ENCODE data around the gene CLIC6. TPM values are rescaled to one million over a fixed set of nuclear protein-coding genes. Genes with fewer than 3 reads are reported as not detected.

The CLIC6 gene
- total RNA-seq, 1 donor: under 0.01 TPM

DNA sequence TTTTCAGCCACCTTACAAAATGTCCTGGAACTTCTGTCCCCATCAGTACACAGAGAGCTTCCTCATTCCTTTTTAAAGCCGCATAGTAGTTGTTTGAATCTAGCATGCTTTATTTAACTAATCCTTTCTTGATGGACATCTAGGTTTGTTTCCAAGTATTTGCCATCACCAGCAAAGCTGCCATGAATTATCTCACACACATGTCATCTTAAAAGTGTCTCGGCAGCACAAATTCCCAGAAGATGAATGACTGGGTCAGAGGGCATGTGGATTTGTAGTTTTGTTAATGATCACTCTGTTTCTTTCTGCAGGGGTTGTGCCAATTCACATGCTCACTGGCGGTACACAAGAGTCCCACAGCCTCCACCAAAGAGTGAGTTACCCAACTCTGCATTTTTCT, 68.3 kb downstream of the CLIC6 start:
- DNase-seq (ENCODE audit: low read depth): no peak
- H3K4me3 ChIP-seq (ENCODE audit: low read depth, low read length): no peak overlapping the region
- TF ChIP-seq, protein P1, sequence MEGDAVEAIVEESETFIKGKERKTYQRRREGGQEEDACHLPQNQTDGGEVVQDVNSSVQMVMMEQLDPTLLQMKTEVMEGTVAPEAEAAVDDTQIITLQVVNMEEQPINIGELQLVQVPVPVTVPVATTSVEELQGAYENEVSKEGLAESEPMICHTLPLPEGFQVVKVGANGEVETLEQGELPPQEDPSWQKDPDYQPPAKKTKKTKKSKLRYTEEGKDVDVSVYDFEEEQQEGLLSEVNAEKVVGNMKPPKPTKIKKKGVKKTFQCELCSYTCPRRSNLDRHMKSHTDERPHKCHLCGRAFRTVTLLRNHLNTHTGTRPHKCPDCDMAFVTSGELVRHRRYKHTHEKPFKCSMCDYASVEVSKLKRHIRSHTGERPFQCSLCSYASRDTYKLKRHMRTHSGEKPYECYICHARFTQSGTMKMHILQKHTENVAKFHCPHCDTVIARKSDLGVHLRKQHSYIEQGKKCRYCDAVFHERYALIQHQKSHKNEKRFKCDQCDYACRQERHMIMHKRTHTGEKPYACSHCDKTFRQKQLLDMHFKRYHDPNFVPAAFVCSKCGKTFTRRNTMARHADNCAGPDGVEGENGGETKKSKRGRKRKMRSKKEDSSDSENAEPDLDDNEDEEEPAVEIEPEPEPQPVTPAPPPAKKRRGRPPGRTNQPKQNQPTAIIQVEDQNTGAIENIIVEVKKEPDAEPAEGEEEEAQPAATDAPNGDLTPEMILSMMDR (IDR thresholded peaks at IDR 0.05; ENCODE audit: insufficient read depth, low read depth, low read length): no peak

DNA sequence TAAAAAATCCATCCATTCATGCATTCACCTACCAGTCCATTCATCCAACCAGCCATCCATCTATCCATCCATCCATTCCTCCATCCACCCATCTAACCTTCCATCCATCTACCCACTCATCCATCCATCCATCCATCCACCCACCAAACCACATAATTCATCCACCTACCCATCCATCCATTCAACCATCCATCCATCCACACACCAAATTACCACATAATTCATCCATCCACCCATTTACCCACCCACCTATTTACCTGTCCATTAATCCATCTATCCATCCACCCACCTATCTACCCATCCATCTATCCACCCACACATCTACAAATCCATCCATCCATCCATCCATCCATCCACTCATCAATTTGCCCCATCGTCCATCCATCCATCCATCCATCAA, 71.4 kb downstream of the CLIC6 start:
- TF ChIP-seq, protein P1 (IDR thresholded peaks at IDR 0.05; ENCODE audit: insufficient read depth, low read depth, low read length): no peak
- no peak for DNase-seq (ENCODE audit: low read depth)
- no peak overlapping the region for H3K4me3 ChIP-seq (ENCODE audit: low read depth, low read length)

DNA sequence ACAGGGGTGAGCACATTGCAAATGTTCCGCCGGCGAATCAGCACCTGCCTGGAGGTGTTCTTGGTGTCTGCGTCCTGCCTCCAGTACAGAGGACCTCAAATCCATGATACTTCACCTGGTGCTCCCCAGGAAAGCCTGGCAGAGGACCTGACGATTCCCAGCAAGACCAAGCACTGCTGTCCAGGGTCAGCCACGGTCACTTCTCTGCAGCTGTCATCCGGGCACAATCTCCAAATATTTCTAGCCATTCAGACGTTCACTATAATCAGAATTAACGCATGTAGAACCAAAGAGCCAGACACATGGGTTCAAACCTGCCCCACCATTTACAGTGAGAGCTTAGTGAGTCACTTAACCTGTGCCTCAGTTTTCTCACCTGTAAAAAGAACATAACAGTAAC, 74.5 kb downstream of the CLIC6 start:
- TF ChIP-seq, protein P1 (IDR thresholded peaks at IDR 0.05; ENCODE audit: insufficient read depth, low read depth, low read length): no peak
- no peak for DNase-seq (ENCODE audit: low read depth)
- H3K4me3 ChIP-seq (ENCODE audit: low read depth, low read length): no peak overlapping the region

DNA sequence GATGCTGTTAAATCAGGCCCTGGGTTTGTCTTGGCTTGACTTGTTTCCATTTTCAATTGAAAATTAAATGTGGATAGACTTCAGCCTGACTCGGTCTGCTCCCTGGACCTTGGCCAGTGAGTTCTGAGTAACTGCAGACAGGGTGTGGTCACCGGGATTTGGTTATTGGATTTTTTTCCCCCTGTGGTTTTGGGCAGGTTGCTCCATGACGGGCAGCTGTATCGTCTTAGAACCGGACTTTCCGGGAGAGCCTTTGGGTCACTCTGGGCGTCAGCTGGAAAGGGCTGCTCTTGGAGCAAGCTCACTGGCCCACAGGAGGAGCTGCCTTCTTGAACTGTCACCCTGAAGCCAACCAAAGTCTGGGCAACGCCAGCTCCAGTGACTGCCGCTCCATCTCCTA, 75.0 kb downstream of the CLIC6 start:
- peak; percentile 44 for DNase-seq (ENCODE audit: low read depth)
- H3K4me3 ChIP-seq (ENCODE audit: low read depth, low read length): no peak overlapping the region
- TF ChIP-seq, protein P1 (IDR thresholded peaks at IDR 0.05; ENCODE audit: insufficient read depth, low read depth, low read length): no peak

DNA sequence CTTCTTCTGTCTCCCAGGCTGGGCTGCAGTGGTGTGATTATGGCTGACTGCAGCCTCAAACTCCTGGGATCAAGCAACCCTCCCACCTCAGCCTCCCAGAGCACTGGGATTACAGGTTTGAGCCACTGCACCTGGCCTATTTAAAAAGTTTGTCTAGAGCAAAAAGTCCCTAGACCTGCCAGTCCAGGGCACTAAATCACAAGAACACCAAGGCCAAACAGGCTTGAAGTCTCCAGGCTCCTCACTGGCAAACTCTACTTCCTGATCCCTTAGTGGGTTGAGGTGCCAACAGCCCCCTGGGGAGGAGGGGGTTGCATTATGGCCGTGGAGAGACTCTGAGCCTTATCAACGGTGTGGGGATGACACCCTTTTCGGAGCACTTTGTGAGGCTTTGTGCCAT, 76.0 kb downstream of the CLIC6 start:
- TF ChIP-seq, protein P1 (IDR thresholded peaks at IDR 0.05; ENCODE audit: insufficient read depth, low read depth, low read length): no peak
- H3K4me3 ChIP-seq (ENCODE audit: low read depth, low read length): no peak overlapping the region
- DNase-seq (ENCODE audit: low read depth): no peak

DNA sequence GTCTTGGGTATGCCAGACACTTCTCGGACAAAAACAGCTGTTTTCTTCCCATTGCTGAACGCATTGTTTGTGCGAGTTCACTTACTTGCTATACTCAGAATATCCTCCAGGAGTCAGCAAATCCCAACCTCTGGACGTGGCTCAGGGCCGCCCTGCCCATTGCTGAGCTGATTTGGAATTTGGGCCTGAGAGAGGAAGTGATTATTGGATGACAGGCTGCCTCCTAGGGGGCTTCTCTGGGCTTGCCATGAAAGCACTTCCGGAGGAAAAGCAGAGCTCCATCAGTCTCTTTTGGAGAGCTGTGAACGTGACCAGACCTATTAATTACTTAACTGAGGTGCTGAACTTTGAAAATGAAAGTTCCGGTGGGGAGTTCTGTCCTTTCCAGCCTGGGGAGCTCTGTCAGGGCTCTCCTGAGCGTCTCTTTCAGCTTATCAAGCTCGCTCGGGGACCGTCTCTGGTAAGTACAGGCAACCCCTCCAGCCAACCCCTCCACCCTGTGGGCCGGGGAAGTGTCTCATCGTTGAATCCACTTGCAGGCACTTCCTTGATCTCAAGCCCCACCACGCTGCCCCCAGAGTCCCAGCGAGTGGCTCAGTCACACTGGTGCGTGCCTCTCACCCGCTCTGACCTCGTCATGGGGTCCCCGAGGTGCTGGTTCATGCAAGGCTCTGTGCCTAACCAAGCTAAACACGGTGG, 76.9 kb downstream of the CLIC6 start:
- peak; percentile 85 for DNase-seq (ENCODE audit: low read depth)
- H3K4me3 ChIP-seq (ENCODE audit: low read depth, low read length): peak overlapping the region; percentile 12
- TF ChIP-seq, protein P1 (IDR thresholded peaks at IDR 0.05; ENCODE audit: insufficient read depth, low read depth, low read length): peak; percentile 90

DNA sequence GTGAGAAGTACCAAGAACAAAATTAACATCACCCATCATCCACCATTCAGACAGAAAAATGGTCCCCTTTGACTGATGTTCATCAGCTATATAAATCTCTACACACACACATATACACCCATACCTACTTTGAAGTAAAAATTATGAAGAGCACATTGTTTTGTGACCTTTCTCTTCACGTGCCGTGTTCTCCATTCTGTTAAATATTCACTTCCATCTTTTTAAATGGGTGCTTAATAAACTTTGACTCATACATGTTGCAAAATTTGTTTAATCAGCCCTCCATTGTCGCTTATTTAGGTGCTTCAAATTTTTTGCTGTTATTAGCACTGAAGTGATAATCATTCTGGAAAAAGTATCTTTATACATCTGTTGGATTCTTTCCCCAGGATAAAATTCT, 80.1 kb downstream of the CLIC6 start:
- TF ChIP-seq, protein P1 (IDR thresholded peaks at IDR 0.05; ENCODE audit: insufficient read depth, low read depth, low read length): no peak
- H3K4me3 ChIP-seq (ENCODE audit: low read depth, low read length): no peak overlapping the region
- DNase-seq (ENCODE audit: low read depth): no peak

Measured in fibroblast of villous mesenchyme (primary cell).